NCI-H2081 treated with DMSO at 0.1 percent for 48 hours (cell line): ENCODE measurements around the gene LTBP1.
"Not testable (repeated sequence)": the region's sequence is repeated elsewhere in the genome, so short reads cannot be mapped to it uniquely, and the experiment has no call there.

Source experiments
- DNase-seq: peaks from one replicate; lab custom pipeline; 2025; lab: John Stamatoyannopoulos, UW

LTBP1 gene

DNA sequence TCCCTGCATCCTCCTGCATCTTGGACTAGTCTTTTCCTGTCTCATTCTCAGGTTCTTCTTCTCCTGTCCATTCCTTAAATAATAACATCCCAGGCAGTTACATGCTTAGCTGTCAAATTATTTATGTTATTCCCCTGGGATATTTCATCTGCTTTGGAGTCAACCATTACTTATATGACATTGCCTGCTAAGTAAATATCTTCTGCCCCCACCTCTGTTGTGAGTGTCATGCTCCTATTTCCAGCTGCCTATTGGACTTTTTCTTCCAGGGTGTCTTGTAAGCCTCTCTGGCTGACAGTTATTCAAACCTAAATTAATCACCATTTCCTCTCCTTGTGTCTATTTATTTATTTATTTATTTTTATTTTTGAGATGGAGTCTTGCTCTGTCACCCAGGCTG lies 405.0 kb downstream of the LTBP1 start:
- DNase-seq, result no peak

DNA sequence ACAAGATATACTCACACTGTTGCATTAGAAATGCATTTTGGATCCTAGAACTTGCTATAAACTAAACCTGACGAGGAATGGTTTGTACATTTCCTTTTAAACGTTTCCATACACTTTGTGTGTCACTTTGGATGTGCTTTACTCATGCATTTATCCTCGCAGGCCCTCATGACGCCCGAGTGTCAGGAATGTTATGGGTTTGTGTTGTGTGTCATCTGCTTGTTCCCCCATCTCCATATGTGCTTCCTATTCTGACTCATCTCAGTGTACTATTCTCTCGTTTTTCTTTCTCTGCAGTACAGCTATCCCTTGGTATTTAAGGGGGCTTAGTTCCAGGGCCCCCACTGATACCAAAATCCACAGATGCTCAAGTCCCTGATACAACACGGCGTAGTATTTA lies 408.2 kb downstream of the LTBP1 start:
- DNase-seq, result no peak

DNA sequence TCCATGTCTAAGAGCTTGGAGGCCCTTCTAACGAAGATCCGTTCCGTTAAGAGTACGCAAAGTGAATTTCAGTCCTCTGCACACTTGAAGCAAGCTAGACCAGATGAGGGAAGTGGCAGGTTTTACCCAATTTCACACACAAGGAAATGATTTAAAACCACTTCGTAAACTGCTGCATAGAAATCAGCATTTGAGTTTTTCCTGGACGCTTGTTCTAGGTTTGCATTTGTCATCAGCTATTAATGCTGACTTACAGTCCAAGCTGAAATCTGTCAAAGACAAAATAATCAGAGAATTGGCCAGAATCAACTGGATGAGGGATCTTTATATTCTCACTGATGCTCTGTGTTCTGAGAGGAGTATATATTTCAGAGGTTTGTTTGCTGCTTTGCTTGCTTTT lies 412.1 kb downstream of the LTBP1 start:
- DNase-seq, result no peak

DNA sequence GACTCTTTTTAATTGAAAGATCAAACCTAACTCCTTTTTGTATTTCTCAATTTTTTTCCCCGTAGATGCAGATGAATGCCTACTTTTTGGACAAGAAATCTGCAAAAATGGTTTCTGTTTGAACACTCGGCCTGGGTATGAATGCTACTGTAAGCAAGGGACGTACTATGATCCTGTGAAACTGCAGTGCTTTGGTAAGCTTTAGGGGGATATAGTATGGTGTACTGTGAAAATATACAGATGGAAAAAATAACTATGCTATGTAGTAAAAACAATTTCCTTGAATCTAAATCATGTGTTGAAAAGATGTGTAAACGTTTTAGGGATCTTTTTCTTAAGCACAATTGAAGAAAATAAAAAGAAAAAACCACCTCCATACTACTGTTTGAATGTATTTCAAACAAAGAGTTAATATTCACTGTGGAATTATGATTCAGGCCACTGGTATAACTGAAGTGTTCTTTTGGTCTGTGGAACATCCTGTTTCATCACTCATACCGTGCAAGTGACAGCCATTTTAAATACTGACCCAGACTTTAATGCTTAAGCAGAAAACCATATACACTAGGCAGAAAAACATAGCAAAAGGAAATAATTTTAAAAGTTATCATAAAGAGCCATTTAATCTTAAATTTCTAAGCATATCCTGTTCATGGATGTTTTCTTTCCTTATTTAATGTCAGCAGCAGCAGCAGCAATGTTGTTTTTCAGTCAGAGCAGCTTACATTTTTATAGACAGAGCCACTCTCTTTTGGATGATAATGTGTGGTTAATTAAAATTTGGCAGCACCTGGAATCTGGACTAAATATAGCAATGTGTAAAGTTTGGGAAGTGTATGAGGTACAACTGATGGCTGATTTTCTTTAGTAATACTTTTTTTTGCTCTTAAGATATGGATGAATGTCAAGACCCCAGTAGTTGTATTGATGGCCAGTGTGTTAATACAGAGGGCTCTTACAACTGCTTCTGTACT lies 416.9 kb downstream of the LTBP1 start:
- no peak for DNase-seq

DNA sequence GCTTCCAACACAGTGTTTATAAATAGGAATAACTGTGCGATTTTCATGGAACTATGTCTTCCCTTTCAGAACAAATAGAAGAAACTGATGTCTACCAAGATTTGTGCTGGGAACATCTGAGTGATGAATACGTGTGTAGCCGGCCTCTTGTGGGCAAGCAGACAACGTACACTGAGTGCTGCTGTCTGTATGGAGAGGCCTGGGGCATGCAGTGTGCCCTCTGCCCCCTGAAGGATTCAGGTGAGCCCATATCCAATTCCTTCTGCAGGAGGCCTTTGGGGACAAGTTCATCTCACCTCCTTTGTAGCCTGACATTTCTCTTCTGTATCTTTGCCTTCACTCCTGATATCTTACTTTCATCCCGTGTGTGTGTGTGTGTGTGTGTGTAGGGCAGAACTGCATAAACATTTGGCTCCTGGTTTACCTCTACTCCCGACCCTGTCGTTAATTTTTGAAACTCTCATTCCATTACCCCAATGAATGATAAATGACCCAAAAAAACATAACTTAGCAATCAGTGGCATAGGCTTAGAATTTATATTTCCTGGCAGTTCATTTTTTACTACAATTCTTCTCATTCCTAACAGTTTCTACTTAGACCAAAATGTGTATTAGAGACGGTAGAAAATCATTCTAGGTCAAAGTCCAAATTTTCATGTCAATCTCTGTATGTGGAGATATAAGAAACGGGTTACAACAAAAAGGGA lies 418.7 kb downstream of the LTBP1 start:
- DNase-seq, result no peak

DNA sequence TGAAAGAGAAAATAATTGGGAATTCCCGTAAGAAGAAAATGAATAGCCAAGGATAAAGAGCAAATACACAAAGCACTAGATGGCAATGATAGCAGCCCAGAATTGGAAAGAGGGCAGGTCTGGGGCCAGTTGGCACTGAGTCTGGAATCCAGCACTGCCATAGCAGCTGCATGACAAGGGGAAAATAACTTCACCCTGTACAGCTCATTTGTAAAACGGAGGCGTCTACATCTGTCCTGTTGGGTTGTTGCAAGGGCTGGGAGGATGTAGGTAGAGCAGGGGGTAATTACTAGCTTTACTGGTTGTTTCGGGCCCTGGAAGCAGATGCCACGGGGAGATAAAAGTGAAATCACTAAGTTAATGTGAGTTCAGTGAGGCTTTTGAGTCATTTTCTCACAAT lies 419.7 kb downstream of the LTBP1 start:
- DNase-seq, result no peak

DNA sequence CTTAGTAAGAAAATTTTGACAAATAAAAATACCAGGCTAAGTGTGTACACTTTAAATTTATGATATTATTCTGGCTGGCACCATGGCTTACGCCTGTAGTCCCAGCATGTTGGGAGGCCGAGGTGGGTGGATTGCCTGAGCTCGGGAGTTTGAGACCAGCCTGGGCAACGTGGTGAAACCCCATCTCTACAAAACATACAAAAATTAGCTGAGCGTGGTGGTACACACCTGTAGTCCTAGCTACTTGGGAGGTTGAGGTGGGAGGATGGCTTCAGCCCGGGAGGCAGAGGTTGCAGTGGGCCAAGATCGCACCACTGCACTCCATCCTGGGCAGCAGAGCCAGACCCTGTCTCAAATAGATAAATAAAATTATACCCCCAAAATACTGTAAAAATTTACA lies 421.8 kb downstream of the LTBP1 start:
- DNase-seq, result not testable (repeated sequence)

DNA sequence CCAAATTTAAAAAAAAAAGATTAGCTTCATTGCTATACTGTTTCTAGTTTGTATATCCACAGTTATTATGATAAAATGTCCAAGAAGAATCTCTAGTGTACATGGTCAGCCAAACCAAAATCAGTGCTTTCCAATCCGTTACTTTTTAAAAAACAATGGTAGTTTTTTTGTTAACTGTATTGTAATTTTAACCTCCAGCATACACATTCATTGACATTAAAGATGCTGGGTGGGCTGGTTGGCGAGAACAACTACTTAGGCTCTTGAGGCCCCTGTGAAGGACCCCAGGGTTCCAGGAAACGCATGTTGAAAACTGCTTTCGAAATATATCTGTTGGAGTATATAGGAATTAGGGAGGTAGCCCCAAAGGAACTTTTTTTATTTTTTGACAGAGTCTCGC lies 422.4 kb downstream of the LTBP1 start:
- no peak for DNase-seq

DNA sequence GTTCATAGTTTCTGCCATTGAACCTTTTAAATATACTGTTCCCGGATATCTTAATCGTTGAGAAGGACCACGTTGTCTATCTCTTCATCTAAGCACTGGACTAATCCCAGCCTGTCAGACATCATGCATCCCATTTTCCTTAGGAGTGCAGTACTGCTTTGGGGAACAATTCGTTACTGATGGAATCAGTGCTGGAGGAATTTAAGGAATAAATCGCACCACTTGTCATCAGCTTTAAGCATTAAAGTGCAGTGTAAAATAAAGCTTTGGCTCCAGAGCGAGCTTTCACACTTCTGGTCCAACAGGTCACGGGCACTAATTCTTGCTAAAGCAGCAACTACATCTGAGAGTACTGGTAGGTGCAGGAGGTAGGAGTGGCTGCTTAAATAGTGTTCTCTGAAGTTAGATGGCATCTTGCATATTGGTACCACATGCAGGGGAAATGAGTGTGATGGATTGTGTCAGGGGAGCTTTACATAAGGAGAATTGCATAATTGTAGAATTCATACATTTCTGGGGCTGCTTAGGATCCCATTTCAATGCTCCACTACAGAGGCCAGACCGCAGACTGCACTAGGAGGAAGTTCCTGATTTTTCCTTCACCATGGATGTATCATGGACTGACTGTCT lies 424.0 kb downstream of the LTBP1 start:
- DNase-seq, result no peak

DNA sequence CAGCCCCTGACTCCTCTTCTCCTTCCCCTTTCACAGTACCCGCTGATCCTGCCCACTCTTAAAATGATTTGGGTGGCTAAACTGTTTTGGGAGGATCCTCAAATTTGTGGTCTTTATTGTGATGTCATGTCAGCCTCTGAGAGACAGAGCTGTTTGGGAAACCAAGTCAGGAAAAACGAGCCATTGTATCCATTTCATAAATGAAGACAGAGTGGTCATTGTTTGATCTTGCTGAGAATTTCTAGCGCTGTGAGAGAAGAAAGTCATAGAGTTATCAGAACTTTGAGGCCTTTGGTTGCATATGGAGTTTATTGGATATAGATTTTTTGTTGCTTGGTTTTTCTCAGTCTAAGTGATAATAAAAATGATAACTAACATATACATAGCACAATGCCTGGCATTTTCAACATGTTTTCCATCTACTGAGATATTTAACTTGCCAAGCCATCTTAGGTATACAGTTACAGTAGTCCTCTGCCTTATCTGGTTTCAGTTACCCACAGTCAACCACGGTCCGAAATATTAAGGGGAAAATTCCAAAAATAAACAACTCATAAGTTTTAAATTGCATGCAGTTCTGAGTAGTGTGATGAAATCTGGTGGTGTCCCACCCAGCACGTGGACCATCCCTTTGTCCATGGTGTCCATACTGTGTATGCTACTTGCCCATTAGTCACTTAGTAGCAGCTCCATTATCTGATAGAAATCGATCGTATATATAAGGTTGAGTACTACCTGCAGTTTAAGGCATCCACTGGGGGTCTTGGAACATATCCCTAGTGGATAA lies 424.7 kb downstream of the LTBP1 start:
- no peak for DNase-seq

DNA sequence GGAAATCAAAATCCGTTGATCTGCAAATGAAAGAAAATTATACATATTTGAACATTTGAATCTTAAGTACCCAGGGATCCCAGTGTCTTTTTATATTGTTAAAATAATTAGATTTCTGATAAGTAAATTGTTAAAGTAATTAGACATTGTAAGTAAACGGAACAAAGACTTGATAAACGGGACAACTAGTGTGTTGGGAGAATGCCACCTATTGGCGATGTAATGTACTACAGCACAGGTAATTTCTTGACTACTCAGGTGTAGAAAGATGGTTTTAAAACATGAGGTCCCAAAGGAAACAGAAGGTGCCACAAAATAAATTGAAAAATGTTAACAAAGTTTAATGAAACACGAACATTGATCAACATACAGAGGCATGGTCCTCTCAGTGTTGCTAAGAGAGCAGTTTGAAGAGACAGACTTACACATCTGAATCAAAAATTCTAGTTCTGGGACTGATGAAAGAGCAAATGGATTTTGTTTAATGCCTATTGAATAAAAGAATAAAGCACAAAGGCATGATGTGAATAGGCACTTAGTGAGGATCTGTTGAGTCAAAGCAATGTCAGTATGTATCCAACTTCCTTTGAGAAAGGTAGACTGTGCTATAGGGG lies 426.3 kb downstream of the LTBP1 start:
- DNase-seq, result no peak

DNA sequence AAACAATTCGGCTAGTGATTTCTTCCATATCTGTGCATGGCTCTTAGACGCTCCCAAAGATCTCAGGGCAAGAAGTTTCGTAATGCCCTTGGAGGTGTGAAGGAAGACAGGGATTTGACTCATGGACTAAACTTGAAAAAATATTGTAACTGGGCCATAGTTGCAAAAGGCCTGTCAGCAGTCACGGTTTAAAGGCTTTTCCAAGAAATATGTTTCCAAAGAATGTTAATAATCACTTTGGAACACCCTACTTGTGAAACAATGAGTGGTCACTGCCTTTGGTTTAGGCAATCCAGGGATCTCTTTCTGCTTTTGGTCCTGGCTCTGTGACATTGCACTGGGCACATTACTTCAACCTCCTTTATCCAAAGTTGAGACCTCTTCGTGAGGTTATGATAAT lies 427.2 kb downstream of the LTBP1 start:
- no peak for DNase-seq

DNA sequence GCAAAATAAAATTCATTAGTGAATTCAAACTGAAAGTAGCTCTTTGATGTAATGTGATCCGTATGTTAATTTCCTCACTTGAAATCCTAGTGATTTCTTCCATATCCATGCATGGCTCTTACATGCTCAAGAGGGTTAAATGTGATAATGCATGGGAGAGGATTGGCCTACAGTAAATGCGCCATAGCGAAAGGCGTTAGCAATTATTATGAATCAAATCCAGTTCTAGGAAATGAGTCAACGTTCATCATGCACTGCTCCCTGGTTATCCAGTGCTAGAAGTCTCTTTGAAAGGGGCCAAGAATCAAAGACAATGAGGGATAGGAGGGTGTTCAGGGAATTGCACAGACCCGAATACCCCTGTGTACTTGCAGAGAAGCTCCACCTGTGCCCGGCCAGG lies 428.3 kb downstream of the LTBP1 start:
- no peak for DNase-seq

DNA sequence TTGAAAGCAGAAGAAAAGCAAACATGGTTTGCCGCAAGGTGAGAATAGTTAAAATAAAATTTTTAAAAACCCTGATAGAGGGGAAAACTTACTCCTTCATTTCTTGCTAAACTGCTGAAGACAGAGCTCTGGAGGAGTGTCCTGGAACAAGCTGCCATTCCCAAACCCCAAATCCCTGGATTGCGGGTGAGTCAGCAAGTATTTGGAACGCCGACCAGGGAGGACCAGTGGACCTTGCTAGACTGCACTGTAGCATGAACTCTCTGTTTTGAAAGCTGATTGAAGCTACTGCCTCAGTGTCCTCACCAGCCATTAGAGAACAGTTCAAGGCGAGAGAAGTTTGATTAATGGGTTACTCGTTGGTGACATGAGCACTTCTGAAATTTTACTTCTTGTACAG lies 430.3 kb downstream of the LTBP1 start:
- no peak for DNase-seq

DNA sequence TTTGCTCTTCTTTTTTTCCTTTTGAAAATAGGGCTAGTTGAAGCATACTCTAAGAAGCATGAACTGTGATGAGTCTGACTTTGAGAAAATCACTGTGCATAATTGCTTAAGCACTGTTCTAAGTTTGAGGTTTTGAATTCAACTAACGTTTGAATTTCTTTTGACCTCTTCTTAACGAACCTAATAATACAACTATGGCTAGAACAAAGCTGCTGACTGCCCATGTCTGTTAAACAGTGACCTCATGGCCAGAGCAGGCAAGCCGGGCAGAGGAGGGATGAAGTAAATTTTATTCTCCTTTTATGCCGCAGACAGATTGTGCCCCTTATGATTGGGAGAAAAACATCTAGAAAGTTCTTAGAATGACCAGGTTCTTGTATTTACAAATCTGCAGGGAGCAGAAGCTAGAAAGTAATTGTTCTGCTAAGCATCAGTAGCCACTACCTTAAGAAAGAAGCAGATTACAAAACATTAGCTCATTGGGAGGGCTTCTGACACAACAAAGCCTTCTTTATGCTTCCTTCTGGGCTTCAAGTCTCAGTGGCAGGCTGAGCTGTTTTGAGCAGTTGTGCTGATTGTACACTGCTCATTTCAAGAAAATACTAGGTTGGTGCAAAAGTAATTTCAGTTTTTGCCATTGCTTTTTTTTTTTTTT lies 431.9 kb downstream of the LTBP1 start:
- DNase-seq, result no peak

DNA sequence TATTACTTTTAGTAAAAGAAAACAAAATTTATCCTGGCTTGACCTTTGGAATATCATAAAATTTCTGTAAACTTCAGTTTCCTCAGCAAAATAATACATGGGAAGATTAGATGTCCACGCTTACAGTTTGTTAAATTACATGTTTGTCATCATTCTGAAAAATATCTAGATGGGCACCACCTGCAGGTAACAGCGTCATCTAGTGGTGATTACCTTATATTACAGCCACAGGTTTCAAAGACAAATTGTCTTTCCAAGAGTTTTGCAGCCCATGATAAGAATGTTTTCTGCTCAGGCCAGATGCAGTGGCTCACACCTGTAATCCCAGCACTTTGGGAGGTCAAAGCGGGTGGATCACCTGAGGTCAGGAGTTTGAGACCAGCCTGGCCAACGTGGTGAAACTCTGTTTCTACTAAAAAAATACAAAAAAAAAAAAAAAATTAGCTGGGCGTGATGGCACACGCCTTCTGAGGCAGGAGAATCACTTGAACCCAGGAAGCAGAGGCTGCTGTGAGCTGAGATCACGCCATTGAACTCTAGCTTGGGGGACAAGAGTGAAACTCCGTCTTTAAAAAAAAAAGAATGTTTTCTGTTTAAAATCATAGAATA lies 433.4 kb downstream of the LTBP1 start:
- DNase-seq, result no peak

DNA sequence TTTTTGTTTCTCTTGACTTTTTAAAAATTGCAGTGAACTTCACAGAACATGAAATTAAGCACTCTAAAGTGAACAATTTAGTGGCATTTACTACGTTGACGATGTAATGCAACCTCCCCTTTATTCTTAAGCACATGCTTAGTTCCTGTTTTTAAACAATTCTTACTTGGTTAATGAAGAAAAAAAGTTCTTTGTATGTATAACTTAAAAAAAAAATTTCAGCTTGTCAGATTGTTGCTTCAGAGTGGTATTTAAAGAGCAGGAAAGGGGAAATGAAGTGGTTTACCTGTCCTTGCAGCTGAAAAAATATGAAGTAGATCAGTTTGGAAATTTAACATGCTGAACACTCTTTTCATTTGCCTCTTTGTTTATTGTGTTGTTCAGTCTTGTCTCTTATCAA lies 434.0 kb downstream of the LTBP1 start:
- no peak for DNase-seq

DNA sequence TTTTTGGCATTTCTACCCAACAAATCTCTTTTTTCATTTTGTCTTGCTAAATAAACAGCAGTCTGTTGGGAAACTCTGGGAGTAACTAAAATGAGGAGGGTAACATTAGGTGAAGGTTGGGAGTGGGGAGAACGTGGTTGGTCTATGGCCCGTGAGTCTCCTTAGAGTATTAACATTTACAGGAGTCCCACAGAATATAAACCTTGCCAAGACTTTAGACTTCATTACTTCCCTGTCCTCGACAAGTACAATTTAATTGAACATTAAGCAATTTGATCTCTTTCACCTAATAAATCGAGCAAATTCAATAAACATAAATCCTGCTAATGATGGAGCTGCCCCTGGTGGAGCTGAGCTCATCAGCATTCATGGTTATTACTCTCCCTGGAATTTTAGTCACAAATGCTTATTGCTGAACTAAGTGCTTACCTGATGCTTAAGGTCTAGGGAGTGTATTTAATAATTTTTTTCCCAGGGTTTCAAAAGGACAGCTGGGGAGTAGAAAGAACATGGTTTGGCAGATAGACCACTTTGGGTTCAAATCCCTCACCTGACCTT lies 434.6 kb downstream of the LTBP1 start:
- no peak for DNase-seq

DNA sequence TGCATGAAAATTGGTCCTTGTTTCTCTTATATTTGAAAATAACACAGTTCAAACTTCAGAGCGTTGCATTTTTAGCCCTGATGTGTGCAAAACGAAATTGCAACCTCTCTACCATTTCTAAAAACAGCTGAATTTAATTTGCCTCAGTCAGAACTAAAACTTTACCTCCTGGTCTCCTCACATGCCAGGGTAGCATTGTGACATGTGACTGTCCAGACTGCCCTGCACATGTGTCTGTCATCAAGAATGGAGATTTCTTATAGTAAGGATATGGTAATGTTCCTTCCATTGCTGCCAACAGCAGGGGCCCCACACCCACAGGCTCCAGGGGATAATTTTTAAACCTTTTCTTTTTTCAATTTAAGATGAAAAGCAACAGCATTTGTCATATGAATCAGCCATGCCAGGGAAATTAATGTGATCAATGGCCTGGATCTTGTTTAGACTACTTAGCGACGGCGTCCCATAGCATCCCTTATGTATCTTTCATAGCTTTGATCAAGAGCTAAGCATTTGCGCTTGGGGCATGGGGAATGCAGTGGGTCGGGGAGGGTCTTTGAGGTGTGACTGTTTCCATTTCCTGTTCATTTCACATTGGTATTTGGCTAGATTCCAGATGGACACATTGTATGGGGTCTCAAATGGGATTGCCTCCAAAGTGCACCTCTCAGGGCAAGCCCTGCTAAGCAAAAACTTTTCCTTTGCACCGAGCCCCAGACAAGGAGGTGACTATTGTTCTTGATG lies 437.3 kb downstream of the LTBP1 start:
- no peak for DNase-seq

DNA sequence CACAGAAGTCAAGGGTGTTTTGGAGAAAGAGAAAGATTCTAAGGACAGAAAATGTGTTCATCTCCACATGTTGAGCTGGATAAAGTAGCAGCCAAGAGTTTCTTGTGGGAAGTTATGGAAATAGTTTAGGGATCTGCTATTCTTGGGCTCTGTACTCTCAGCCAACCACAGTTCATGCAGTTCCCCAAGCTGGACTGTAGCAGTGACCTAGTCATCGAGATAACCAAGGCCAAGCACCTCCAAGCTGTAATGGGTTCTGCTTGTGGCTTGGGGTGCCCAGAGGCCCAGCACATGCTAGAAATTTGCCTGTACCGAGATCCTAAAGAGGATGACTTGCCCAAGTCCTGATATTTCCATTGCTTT lies 437.8 kb downstream of the LTBP1 start:
- no peak for DNase-seq
